HG03520 (cell line): Measurements from ENCODE around the gene CLEC12A.

Experiments
- ATAC-seq: cut with Tn5 transposase; IDR thresholded peaks from one replicate; pipeline ENCODE4 v1.9.1; 2021; ENCODE audit warnings: mild to moderate bottlenecking, moderate library complexity; ENCODE audit not compliant: unreplicated experiment

CLEC12A gene

DNA sequence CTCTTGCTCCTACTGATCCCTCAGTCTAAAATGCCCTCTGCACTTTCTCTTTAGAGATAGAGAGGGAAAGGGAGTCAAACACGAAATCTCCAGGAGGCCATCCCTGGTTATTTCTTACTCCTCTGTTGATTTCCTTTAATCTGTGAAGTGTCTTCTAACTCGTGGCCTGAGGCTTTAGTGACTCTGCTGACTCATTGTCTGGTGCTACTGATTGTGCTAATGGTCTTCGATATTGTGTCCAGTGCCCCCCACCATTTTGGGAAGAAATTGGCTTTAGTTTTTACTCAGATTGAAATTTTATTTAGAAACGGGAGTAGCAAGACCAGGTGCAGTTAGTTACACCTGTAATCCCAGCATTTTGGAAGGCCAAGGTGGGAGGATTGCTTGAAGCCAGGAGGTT lies 60.1 kb downstream of the CLEC12A start:
- no peak for ATAC-seq

DNA sequence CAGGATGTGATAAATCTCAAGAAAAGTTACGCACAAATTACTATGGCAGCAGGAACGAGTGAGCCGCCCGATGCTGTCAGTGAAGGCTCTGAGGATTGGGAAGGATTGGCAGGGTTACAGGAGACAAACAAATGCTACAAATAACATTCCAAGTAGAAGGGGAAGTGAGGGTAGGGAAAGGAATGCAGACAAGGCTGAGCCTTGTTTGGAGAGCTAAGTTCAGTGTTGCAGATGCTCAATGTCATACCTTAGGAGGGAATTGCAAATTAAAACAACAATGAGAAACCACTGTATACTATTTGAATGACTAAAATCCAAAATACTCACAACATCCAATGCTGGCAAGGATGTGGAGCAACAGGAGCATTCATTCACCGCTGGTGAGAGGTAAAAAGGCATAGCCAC lies 60.6 kb downstream of the CLEC12A start:
- ATAC-seq = no peak

DNA sequence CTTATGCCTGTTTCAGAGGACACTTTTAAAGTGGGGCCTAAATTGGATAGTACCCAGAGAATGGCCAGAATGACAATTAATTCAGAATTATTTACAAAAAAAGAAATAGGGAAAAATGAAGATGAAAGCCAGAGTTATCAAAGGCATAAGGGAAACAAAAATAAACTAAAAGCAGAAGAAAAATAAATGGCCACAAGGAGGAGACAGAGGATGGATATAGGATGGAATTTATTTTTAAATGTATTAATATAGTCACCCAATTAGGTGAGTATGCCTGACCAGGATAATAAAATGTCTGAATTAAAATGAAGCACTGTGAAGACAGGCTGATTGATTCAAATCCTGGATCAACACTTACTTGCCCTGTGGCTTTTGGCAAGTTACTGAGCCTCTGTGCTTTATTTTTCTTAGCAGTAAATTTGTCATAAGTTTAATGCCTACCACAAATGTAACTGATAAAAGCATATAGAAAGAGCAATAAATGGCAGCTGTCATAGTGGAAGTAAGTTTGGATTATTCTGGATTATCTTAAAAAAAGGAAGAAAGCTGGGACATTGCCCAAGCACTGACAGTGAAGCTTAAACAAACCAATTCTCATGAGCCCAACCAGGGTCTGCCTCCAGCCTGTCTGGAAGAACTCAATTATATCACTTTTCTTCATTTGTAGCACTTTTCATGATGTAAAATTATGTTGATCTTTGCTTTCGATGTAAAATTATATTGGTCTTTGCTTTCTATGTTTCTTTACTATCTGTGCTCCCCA lies 62.8 kb downstream of the CLEC12A start:
- ATAC-seq = no peak
